HepG2 (cell line): Measurements from ENCODE around the gene SLC26A5. TPM values are rescaled to one million over a fixed set of nuclear protein-coding genes. Genes with fewer than 3 reads are reported as not detected.
A peak's percentile ranks its signal among the peaks of the same experiment; 100 is the strongest.

Source experiments
- GLI4 ChIP-seq: sonication (generic); formaldehyde crosslinking; IDR thresholded peaks from 2 replicates; pipeline ENCODE4 v1.5.1; 2020; ENCODE audit warnings: missing genetic modification reagents, mild to moderate bottlenecking, moderate library complexity, borderline replicate concordance
- HDAC1 ChIP-seq: sonication (generic); formaldehyde crosslinking; IDR thresholded peaks from 2 replicates; pipeline ENCODE4 v1.5.1; 2020; ENCODE audit warnings: mild to moderate bottlenecking, missing genetic modification reagents
- JDP2 ChIP-seq: sonication (generic); formaldehyde crosslinking; IDR thresholded peaks from 2 replicates; pipeline ENCODE4 v1.8.1; 2022; ENCODE audit warnings: missing genetic modification reagents, borderline replicate concordance
- KMT2A ChIP-seq: sonication (generic); formaldehyde crosslinking; IDR thresholded peaks from 2 replicates; pipeline ENCODE4 v1.4.0; 2020; ENCODE audit warnings: missing genetic modification reagents
- MED1 ChIP-seq: sonication (generic); formaldehyde crosslinking; IDR thresholded peaks from 2 replicates; pipeline ENCODE4 v1.4.0; 2020; ENCODE audit warnings: missing genetic modification reagents
- NBN ChIP-seq: fragments of 450-650 bp; conservative IDR thresholded peaks from 2 replicates; pipeline ENCODE4 v1.6.1; 2017
- SAFB2 ChIP-seq: sonication (generic); formaldehyde crosslinking; IDR thresholded peaks from 2 replicates; pipeline ENCODE4 v1.5.1; 2020; ENCODE audit warnings: missing genetic modification reagents, low read depth, mild to moderate bottlenecking, borderline replicate concordance
- ZFP90 ChIP-seq: sonication (generic); formaldehyde crosslinking; IDR thresholded peaks from 2 replicates; pipeline ENCODE4 v1.8.0; 2022; ENCODE audit warnings: missing genetic modification reagents, mild to moderate bottlenecking, inconsistent platforms, borderline replicate concordance
- ZNF501 ChIP-seq: sonication (generic); formaldehyde crosslinking; IDR thresholded peaks from 2 replicates; pipeline ENCODE4 v1.5.1; 2020; ENCODE audit warnings: mild to moderate bottlenecking, moderate library complexity, missing genetic modification reagents
- polyA plus RNA-seq, 8 experiments: library from polyadenylated mRNA; depleted of rRNA in 3 of 8; stranded (reverse) in 7 of 8; unstranded in 1 of 8; fragments of >200 nt; fragmentation: Illumina TruSeq in 4 of 8; extraction: Trizol in 4 of 8; gene quantifications; 2 replicates each; pipeline versions ENCODE4 v1.2.1 to v1.2.3, GENCODE V29; 2011 to 2016; ENCODE audit warnings: low read depth in 4 of 8, missing spikeins in 1 of 8, mixed read lengths in 1 of 8; ENCODE audit not compliant: insufficient read depth in 1 of 8
- total RNA-seq, 5 experiments: library from RNA; depleted of rRNA; stranded (reverse); fragments of >200 nt; fragmentation: Illumina TruSeq; extraction: Trizol; gene quantifications; 2 replicates each; pipeline ENCODE4 v1.2.3, GENCODE V29; 2016; ENCODE audit warnings: low read depth in 1 of 5
- TF ChIP-seq, protein P1 (sequence below): sonication (generic); formaldehyde crosslinking; IDR thresholded peaks from 2 replicates; pipeline ENCODE4 v1.9.0; 2021; ENCODE audit warnings: missing genetic modification reagents, mild to moderate bottlenecking, borderline replicate concordance
- TF ChIP-seq, protein P2 (sequence below): fragments of 450-650 bp; IDR thresholded peaks from 2 replicates; pipeline ENCODE4 v1.6.1; 2016
- TF ChIP-seq, protein P3 (sequence below): sonication (generic); formaldehyde crosslinking; IDR thresholded peaks from 2 replicates; pipeline ENCODE4 v1.5.0; 2020; ENCODE audit warnings: missing genetic modification reagents, mild to moderate bottlenecking, borderline replicate concordance
- TF ChIP-seq, protein P4 (sequence below): sonication (generic); formaldehyde crosslinking; IDR thresholded peaks from one replicate; pipeline ENCODE4 v1.5.1; 2020; ENCODE audit warnings: mild to moderate bottlenecking, missing genetic modification reagents; ENCODE audit errors: not compliant biosample characterization
- TF ChIP-seq, protein P5 (sequence below): sonication (generic); formaldehyde crosslinking; IDR thresholded peaks from 2 replicates; pipeline ENCODE4 v1.5.1; 2020; ENCODE audit warnings: mild to moderate bottlenecking, missing genetic modification reagents, moderate library complexity
- TF ChIP-seq, protein P6 (sequence below): sonication (generic); formaldehyde crosslinking; IDR thresholded peaks from 2 replicates; pipeline ENCODE4 v1.4.0; 2020; ENCODE audit warnings: missing genetic modification reagents

The SLC26A5 gene
- total and polyA plus RNA-seq, 2 of the 13 experiments (the other 11 are each of a cell fraction or from before 2014, with no cell fraction given): 0.08 to 0.11 TPM

DNA sequence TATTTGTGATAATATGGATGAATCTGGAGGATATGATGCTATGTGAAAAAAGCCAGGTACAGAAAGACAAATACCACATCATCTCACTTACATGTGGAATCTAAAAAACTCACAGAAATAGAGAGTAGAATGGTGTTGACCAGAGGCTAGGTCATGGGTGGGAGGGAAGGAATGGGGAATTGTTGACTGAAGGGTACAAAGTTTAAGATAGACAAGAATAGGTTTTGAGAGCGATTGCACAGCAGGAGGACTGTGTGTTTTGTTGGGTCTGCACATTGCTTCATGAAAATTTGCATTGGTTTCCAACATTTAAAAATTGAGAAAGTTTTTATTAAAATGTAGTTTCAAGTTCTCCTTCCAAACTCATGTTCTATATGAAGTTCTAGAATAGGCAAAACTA lies 8.4 kb downstream of the SLC26A5 start (continued):
- TF ChIP-seq, protein P1, sequence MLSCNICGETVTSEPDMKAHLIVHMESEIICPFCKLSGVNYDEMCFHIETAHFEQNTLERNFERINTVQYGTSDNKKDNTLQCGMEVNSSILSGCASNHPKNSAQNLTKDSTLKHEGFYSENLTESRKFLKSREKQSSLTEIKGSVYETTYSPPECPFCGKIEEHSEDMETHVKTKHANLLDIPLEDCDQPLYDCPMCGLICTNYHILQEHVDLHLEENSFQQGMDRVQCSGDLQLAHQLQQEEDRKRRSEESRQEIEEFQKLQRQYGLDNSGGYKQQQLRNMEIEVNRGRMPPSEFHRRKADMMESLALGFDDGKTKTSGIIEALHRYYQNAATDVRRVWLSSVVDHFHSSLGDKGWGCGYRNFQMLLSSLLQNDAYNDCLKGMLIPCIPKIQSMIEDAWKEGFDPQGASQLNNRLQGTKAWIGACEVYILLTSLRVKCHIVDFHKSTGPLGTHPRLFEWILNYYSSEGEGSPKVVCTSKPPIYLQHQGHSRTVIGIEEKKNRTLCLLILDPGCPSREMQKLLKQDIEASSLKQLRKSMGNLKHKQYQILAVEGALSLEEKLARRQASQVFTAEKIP (CRISPR knock-in tag): no peak
- TF ChIP-seq GLI4 (no peak), HDAC1 (CRISPR knock-in tag) (no peak), NBN (no peak), KMT2A (no peak), SAFB2 (CRISPR knock-in tag) (no peak), MED1 (0 out of 2 replicates have a peak, but pooled peaks have one; percentile 25), JDP2 (no peak), ZFP90 (CRISPR knock-in tag) (no peak), ZNF501 (CRISPR knock-in tag) (no peak)
- TF ChIP-seq, protein P2, sequence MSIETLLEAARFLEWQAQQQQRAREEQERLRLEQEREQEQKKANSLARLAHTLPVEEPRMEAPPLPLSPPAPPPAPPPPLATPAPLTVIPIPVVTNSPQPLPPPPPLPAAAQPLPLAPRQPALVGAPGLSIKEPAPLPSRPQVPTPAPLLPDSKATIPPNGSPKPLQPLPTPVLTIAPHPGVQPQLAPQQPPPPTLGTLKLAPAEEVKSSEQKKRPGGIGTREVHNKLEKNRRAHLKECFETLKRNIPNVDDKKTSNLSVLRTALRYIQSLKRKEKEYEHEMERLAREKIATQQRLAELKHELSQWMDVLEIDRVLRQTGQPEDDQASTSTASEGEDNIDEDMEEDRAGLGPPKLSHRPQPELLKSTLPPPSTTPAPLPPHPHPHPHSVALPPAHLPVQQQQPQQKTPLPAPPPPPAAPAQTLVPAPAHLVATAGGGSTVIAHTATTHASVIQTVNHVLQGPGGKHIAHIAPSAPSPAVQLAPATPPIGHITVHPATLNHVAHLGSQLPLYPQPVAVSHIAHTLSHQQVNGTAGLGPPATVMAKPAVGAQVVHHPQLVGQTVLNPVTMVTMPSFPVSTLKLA: no peak
- TF ChIP-seq, protein P3, sequence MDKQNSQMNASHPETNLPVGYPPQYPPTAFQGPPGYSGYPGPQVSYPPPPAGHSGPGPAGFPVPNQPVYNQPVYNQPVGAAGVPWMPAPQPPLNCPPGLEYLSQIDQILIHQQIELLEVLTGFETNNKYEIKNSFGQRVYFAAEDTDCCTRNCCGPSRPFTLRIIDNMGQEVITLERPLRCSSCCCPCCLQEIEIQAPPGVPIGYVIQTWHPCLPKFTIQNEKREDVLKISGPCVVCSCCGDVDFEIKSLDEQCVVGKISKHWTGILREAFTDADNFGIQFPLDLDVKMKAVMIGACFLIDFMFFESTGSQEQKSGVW (CRISPR knock-in tag): no peak
- TF ChIP-seq, protein P4, sequence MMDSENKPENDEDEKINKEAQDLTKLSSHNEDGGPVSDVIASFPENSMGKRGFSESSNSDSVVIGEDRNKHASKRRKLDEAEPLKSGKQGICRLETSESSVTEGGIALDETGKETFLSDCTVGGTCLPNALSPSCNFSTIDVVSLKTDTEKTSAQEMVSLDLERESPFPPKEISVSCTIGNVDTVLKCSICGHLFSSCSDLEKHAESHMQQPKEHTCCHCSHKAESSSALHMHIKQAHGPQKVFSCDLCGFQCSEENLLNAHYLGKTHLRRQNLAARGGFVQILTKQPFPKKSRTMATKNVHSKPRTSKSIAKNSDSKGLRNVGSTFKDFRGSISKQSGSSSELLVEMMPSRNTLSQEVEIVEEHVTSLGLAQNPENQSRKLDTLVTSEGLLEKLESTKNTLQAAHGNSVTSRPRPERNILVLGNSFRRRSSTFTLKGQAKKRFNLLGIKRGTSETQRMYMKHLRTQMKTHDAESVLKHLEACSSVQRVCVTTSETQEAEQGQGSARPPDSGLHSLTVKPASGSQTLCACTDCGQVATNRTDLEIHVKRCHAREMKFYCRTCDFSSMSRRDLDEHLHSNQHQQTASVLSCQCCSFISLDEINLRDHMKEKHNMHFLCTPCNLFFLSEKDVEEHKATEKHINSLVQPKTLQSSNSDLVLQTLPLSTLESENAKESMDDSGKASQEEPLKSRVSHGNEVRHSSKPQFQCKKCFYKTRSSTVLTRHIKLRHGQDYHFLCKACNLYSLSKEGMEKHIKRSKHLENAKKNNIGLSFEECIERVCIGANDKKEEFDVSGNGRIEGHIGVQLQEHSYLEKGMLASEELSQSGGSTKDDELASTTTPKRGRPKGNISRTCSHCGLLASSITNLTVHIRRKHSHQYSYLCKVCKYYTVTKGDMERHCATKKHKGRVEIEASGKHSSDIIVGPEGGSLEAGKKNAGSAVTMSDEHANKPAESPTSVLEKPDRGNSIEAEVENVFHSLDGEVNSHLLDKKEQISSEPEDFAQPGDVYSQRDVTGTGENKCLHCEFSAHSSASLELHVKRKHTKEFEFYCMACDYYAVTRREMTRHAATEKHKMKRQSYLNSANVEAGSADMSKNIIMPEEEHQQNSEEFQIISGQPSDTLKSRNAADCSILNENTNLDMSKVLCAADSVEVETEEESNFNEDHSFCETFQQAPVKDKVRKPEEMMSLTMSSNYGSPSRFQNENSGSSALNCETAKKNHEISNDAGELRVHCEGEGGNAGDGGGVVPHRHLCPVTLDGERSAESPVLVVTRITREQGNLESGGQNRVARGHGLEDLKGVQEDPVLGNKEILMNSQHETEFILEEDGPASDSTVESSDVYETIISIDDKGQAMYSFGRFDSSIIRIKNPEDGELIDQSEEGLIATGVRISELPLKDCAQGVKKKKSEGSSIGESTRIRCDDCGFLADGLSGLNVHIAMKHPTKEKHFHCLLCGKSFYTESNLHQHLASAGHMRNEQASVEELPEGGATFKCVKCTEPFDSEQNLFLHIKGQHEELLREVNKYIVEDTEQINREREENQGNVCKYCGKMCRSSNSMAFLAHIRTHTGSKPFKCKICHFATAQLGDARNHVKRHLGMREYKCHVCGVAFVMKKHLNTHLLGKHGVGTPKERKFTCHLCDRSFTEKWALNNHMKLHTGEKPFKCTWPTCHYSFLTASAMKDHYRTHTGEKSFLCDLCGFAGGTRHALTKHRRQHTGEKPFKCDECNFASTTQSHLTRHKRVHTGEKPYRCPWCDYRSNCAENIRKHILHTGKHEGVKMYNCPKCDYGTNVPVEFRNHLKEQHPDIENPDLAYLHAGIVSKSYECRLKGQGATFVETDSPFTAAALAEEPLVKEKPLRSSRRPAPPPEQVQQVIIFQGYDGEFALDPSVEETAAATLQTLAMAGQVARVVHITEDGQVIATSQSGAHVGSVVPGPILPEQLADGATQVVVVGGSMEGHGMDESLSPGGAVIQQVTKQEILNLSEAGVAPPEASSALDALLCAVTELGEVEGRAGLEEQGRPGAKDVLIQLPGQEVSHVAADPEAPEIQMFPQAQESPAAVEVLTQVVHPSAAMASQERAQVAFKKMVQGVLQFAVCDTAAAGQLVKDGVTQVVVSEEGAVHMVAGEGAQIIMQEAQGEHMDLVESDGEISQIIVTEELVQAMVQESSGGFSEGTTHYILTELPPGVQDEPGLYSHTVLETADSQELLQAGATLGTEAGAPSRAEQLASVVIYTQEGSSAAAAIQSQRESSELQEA: no peak
- TF ChIP-seq, protein P5, sequence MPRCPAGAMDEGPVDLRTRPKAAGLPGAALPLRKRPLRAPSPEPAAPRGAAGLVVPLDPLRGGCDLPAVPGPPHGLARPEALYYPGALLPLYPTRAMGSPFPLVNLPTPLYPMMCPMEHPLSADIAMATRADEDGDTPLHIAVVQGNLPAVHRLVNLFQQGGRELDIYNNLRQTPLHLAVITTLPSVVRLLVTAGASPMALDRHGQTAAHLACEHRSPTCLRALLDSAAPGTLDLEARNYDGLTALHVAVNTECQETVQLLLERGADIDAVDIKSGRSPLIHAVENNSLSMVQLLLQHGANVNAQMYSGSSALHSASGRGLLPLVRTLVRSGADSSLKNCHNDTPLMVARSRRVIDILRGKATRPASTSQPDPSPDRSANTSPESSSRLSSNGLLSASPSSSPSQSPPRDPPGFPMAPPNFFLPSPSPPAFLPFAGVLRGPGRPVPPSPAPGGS: no peak
- TF ChIP-seq, protein P6, sequence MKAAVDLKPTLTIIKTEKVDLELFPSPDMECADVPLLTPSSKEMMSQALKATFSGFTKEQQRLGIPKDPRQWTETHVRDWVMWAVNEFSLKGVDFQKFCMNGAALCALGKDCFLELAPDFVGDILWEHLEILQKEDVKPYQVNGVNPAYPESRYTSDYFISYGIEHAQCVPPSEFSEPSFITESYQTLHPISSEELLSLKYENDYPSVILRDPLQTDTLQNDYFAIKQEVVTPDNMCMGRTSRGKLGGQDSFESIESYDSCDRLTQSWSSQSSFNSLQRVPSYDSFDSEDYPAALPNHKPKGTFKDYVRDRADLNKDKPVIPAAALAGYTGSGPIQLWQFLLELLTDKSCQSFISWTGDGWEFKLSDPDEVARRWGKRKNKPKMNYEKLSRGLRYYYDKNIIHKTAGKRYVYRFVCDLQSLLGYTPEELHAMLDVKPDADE (CRISPR knock-in tag): no peak
